SU-DHL-6 (cell line): ENCODE results near the gene CTCF.

ENCODE experiments used
- EZH2phosphoT487 ChIP-seq: fragments of 200-600 bp; sonication (generic), shearing (Covaris generic); conservative IDR thresholded peaks from 2 replicates; pipeline ENCODE4 v1.6.1; 2018; ENCODE audit warnings: mild to moderate bottlenecking, antibody characterized with exemption, low read length, moderate library complexity, mixed read lengths
- TF ChIP-seq, protein P1 (sequence below): fragments of 200-600 bp; sonication (generic); IDR thresholded peaks from one replicate; pipeline ENCODE4 v1.5.1; 2017; ENCODE audit warnings: antibody characterized with exemption, mild to moderate bottlenecking, low read length, moderate library complexity; ENCODE audit not compliant: insufficient read depth, poor library complexity, severe bottlenecking

DNA sequence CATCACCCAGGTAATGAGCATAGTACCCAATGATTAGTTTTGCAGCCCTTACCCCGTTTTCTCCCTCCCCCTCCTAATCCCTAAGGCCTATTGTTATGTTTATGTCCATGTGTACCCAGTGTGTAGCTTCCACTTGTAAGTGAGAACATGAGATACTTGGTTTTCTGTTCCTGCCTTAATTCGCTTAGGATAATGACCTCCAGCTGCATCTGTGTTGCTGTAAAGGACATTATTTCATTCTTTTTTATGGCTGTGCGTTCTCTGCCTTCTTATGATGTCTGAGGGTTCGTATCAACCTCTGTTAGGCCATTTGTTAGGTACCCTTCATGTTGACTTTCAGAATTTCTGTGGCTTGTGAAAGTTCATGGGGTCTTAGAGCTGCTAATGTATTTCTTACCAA lies 31.0 kb downstream of the CTCF start:
- TF ChIP-seq, protein P1, sequence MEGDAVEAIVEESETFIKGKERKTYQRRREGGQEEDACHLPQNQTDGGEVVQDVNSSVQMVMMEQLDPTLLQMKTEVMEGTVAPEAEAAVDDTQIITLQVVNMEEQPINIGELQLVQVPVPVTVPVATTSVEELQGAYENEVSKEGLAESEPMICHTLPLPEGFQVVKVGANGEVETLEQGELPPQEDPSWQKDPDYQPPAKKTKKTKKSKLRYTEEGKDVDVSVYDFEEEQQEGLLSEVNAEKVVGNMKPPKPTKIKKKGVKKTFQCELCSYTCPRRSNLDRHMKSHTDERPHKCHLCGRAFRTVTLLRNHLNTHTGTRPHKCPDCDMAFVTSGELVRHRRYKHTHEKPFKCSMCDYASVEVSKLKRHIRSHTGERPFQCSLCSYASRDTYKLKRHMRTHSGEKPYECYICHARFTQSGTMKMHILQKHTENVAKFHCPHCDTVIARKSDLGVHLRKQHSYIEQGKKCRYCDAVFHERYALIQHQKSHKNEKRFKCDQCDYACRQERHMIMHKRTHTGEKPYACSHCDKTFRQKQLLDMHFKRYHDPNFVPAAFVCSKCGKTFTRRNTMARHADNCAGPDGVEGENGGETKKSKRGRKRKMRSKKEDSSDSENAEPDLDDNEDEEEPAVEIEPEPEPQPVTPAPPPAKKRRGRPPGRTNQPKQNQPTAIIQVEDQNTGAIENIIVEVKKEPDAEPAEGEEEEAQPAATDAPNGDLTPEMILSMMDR, result no peak
- TF ChIP-seq EZH2phosphoT487, result no peak
